COR-L47 (cell line): ENCODE results near the gene SLC22A4.

ENCODE experiments used
- DNase-seq: peaks from one replicate; lab custom pipeline; 2025; lab: John Stamatoyannopoulos, UW

The SLC22A4 gene

GRCh38 chr5:132342291-132343180 is 48.3 kb downstream of the SLC22A4 start:
- DNase-seq = no peak

- DNase-seq = no peak
These were observed 50.8 kb downstream of the SLC22A4 start for GRCh38 chr5:132344775-132345514.

GRCh38 chr5:132353486-132353995 is 59.3 kb downstream of the SLC22A4 start:
- DNase-seq = no peak

GRCh38 chr5:132354381-132355139 is 60.4 kb downstream of the SLC22A4 start:
- no peak for DNase-seq

- DNase-seq = no peak
These were observed 61.1 kb downstream of the SLC22A4 start for GRCh38 chr5:132355140-132355765.

- DNase-seq = no peak
These were observed 64.6 kb downstream of the SLC22A4 start for GRCh38 chr5:132358775-132359174.

GRCh38 chr5:132362086-132362485 is 67.9 kb downstream of the SLC22A4 start:
- DNase-seq = no peak

- no peak for DNase-seq
These were observed 69.4 kb downstream of the SLC22A4 start for GRCh38 chr5:132363431-132364112.

- DNase-seq = no peak
These were observed 70.1 kb downstream of the SLC22A4 start for GRCh38 chr5:132364319-132364718.

GRCh38 chr5:132365213-132365612 is 71.0 kb downstream of the SLC22A4 start:
- DNase-seq = no peak

- no peak for DNase-seq
These were observed 74.0 kb downstream of the SLC22A4 start for GRCh38 chr5:132368186-132368585.

GRCh38 chr5:132369007-132369473 is 74.8 kb downstream of the SLC22A4 start:
- no peak for DNase-seq

GRCh38 chr5:132369474-132370180 is 75.4 kb downstream of the SLC22A4 start, which contains the start of gene SLC22A5:
Gene SLC22A5, plus strand, starts transcription at chr5:132369710. Its CDS starts 263 bp downstream, at chr5:132369973.
- DNase-seq = peak; percentile 61

GRCh38 chr5:132370181-132370970 is 76.2 kb downstream of the SLC22A4 start:
- no peak for DNase-seq

- DNase-seq = no peak
These were observed 76.9 kb downstream of the SLC22A4 start for GRCh38 chr5:132370971-132371602.

GRCh38 chr5:132371603-132371994 is 77.4 kb downstream of the SLC22A4 start:
- no peak for DNase-seq

GRCh38 chr5:132372127-132372526 is 77.9 kb downstream of the SLC22A4 start:
- DNase-seq = no peak

GRCh38 chr5:132372542-132372941 is 78.3 kb downstream of the SLC22A4 start:
- DNase-seq = no peak

- no peak for DNase-seq
These were observed 81.8 kb downstream of the SLC22A4 start for GRCh38 chr5:132375957-132376356.
